Uterus (tissue), 4 donors: ENCODE data around the gene CELF2. TPM values are rescaled to one million over a fixed set of nuclear protein-coding genes. Genes with fewer than 3 reads are reported as not detected.

Experiments used
- DNase-seq, 2 donors: peaks; one replicate each; pipeline ENCODE4 v3.0.0-alpha.2; 2019 to 2020
- H3K27ac ChIP-seq, 2 donors: fragments of 200-600 bp; sonication (generic); 1 replicate in 1 of 2; 2 replicates in 1 of 2; pipeline ENCODE4 v1.5.1; 2016 to 2018
- H3K27me3 ChIP-seq, 2 donors: fragments of 200-600 bp; sonication (generic); one replicate each; pipeline ENCODE4 v1.5.1; 2018 to 2019; ENCODE audit warnings: control low read depth in 1 of 2
- H3K36me3 ChIP-seq, 2 donors: fragments of 200-600 bp; sonication (generic); one replicate each; pipeline ENCODE4 v1.5.1; 2019; ENCODE audit warnings: control low read depth in 1 of 2
- H3K4me1 ChIP-seq, 2 donors: fragments of 200-600 bp; sonication (generic); one replicate each; pipeline ENCODE4 v1.5.1; 2018 to 2019; ENCODE audit warnings: control low read depth in 1 of 2
- H3K4me3 ChIP-seq, 2 donors: fragments of 200-600 bp; sonication (generic); 1 replicate in 1 of 2; 2 replicates in 1 of 2; pipeline ENCODE4 v1.5.1; 2018 to 2019; ENCODE audit warnings: mild to moderate bottlenecking in 1 of 2
- H3K9me3 ChIP-seq, 2 donors: fragments of 200-600 bp; sonication (generic); one replicate each; pipeline ENCODE4 v1.5.1; 2019; ENCODE audit warnings: control low read depth in 1 of 2
- POLR2A ChIP-seq, 2 donors: fragments of 450-650 bp; IDR thresholded peaks; one replicate each; pipeline ENCODE4 v1.6.1; 2016; ENCODE audit warnings: antibody characterized with exemption in 2 of 2, mild to moderate bottlenecking in 1 of 2, moderate library complexity in 1 of 2
- intact Hi-C: fragments of 100-400 bp; cut with DNase I; formaldehyde crosslinking; loops from one replicate; pipeline ENCODE4 v1.15.1; 2023; ENCODE audit warnings: low total_unique reads
- total RNA-seq, 4 donors: library from RNA; depleted of rRNA in 3 of 4; stranded (reverse); fragments of >200 nt in 3 of 4; gene quantifications; one replicate each; pipeline versions ENCODE4 v1.1.0 to v1.2.4, GENCODE V29; 2014 to 2023
- TF ChIP-seq, protein P1 (sequence below), 4 experiments: fragments of 200-600 bp in 2 of 4; fragments of 450-650 bp in 2 of 4; sonication (generic) in 2 of 4; IDR thresholded peaks; one replicate each; pipeline ENCODE4 v1.5.1; 2016 to 2019; ENCODE audit warnings: antibody characterized with exemption in 4 of 4, mild to moderate bottlenecking in 2 of 4, moderate library complexity in 1 of 4
- donor health status: DM: yes; HTN: yes; CAD: no.

The CELF2 gene
- total RNA-seq, 4 donors from 2014 or later: 12.8 to 59.2 (median 44.0) TPM

DNA sequence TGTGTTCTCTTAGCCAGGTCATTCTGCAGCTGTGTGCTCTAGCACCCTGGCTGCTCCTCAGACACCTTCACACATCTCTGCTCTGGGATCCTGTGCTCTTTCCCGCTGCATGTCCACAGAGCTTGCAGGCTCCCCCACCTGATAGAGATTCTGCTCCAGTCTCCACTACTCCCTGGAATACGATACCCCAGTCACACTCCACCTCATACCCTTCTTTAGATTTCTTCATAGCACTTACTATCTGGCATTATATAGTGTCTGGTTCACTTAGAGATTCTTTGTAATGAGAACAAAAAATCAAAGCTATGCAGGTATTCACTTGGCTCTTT is 88.0 kb downstream of the CELF2 start:
- no peak for TF ChIP-seq POLR2A (IDR thresholded peaks at IDR 0.05)
- TF ChIP-seq, protein P1, sequence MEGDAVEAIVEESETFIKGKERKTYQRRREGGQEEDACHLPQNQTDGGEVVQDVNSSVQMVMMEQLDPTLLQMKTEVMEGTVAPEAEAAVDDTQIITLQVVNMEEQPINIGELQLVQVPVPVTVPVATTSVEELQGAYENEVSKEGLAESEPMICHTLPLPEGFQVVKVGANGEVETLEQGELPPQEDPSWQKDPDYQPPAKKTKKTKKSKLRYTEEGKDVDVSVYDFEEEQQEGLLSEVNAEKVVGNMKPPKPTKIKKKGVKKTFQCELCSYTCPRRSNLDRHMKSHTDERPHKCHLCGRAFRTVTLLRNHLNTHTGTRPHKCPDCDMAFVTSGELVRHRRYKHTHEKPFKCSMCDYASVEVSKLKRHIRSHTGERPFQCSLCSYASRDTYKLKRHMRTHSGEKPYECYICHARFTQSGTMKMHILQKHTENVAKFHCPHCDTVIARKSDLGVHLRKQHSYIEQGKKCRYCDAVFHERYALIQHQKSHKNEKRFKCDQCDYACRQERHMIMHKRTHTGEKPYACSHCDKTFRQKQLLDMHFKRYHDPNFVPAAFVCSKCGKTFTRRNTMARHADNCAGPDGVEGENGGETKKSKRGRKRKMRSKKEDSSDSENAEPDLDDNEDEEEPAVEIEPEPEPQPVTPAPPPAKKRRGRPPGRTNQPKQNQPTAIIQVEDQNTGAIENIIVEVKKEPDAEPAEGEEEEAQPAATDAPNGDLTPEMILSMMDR (IDR thresholded peaks at IDR 0.05): no peak
- Histone ChIP-seq H3K27me3 (no peaks in the 10 kb centered on the region), H3K4me1 (no peaks in the 10 kb centered on the region), H3K27ac (no peak overlapping the region), H3K9me3 (no peaks in the 10 kb centered on the region), H3K36me3 (no peaks in the 10 kb centered on the region), H3K4me3 (no peak overlapping the region)
- DNase-seq: no peak
- intact Hi-C loops: no loop called here

DNA sequence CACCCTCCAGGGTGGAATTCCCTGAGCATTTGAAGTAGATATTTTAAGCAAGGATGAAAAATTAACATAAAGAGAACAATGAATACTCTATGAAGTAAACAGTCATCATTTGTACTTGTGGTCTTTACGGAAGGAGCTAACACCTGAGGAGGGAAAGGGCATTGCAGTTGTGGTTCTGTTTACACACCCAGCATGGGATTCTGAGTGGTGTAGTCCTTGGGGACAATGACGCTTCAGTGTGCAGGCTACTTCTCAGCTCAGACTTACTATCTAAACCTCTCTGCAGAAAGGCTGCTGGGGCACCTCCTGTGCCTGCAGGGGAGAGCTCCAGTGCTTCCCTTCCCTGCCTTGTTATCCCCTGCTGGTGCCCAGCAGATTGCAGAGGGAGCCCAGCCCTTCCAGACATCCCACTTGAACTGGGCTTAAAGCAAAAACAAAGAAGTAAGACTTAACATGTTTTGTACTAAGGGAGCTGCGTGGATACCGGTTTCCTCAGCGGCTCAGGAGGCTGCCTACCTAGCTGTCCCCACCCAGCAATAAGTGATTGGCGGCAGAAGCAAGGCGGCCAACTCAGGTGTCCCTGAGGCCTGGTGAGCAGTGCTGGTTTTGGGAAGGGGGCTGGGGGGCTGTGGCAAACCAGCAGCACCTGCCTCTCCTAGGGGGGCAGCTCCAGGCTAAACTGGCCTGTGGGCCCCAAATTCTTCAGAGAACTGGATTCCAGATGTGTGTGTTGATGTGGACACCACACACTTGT is 89.1 kb downstream of the CELF2 start:
- no peak overlapping the region for H3K27ac ChIP-seq
- H3K4me3 ChIP-seq: no peak overlapping the region
- TF ChIP-seq, protein P1 (IDR thresholded peaks at IDR 0.05): no peak
- TF ChIP-seq POLR2A (IDR thresholded peaks at IDR 0.05): no peak
- intact Hi-C loops: no loop called here
- no peak for DNase-seq
- H3K9me3 ChIP-seq: no peaks in the 10 kb centered on the region
- no peaks in the 10 kb centered on the region for H3K27me3 ChIP-seq
- H3K36me3 ChIP-seq: no peaks in the 10 kb centered on the region
- no peaks in the 10 kb centered on the region for H3K4me1 ChIP-seq

- H3K4me1 ChIP-seq: no peaks in the 10 kb centered on the region
- no peak for TF ChIP-seq POLR2A (IDR thresholded peaks at IDR 0.05)
- TF ChIP-seq, protein P1 (IDR thresholded peaks at IDR 0.05): no peak
- DNase-seq: no peak
Measured at GRCh38 chr10:11107948-11108347, 90.3 kb downstream of the CELF2 start.

GRCh38 chr10:11108356-11108755 is 90.7 kb downstream of the CELF2 start:
- H3K4me3 ChIP-seq: no peak overlapping the region
- no peaks in the 10 kb centered on the region for H3K9me3 ChIP-seq
- no peaks in the 10 kb centered on the region for H3K36me3 ChIP-seq
- H3K4me1 ChIP-seq: no peaks in the 10 kb centered on the region
- intact Hi-C loops: no loop called here
- no peak overlapping the region for H3K27ac ChIP-seq
- TF ChIP-seq, protein P1 (IDR thresholded peaks at IDR 0.05): no peak
- no peak for TF ChIP-seq POLR2A (IDR thresholded peaks at IDR 0.05)
- no peaks in the 10 kb centered on the region for H3K27me3 ChIP-seq
- DNase-seq: no peak

More at GRCh38 chr10:11107948-11108347, 90.3 kb downstream of the CELF2 start:
- Histone ChIP-seq H3K36me3 (no peaks in the 10 kb centered on the region), H3K9me3 (no peaks in the 10 kb centered on the region), H3K27me3 (no peaks in the 10 kb centered on the region), H3K27ac (no peak overlapping the region), H3K4me3 (no peak overlapping the region)
- intact Hi-C loops: no loop called here

DNA sequence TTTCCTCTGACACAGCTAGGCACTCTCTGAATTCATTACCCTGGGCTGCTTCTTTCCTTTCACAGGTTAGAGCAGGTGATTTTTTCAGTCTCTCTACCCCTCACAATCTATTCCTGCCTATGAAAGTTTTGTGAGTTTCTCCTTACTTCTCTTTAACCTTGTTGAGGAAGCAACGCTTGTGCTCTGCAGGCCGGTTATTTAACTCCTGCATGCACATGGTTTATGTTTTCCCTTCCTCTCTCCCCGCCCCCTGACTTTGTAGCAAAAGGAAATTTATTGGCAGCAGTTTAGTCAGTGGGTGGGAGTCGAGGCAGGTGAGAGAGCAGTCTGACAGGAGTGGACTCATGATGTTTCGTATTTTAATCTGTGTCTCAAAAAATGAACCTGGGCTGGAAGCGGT is 91.9 kb downstream of the CELF2 start:
- no peak for DNase-seq
- Histone ChIP-seq H3K27ac (no peak overlapping the region), H3K9me3 (no peaks in the 10 kb centered on the region), H3K36me3 (no peaks in the 10 kb centered on the region), H3K27me3 (no peaks in the 10 kb centered on the region), H3K4me1 (no peaks in the 10 kb centered on the region), H3K4me3 (no peak overlapping the region)
- TF ChIP-seq POLR2A (IDR thresholded peaks at IDR 0.05): no peak
- TF ChIP-seq, protein P1 (IDR thresholded peaks at IDR 0.05): no peak
- intact Hi-C loops: no loop called here
